HCT116 (cell line): ENCODE measurements around the gene PDE4B. TPM values are rescaled to one million over a fixed set of nuclear protein-coding genes. Genes with fewer than 3 reads are reported as not detected.

Experiments
- ATAC-seq: fragments of 200-7000 bp; cut with Tn5 transposase; 2 replicates; pipeline ENCODE4 v1.9.1; 2020; ENCODE audit warnings: mild to moderate bottlenecking, moderate library complexity
- BruUV-seq: library from RNA; stranded (reverse); fragments of 400-500 nt; replicated peaks from 2 replicates; lab custom pipeline; 2021; lab: Mats Ljungman, UMichigan
- CTCF ChIA-PET: fragments of 300-600 bp; sonication (Branson Sonifier 250); formaldehyde crosslinking; loops from one replicate; lab custom pipeline; 2021; ENCODE audit warnings: antibody characterized with exemption; lab: Charles Lee
- POLR2A ChIA-PET: fragments of 300-600, 350-600 bp; sonication (Branson Sonifier 250); formaldehyde crosslinking; loops from one replicate; lab custom pipeline; 2021; ENCODE audit warnings: antibody characterized with exemption; lab: Charles Lee
- RAD21 ChIA-PET, 2 experiments: fragments of 300-600 bp; sonication (Branson Sonifier 250); formaldehyde crosslinking; loops; one replicate each; lab custom pipeline; 2023; ENCODE audit warnings: low total read pairs in 2 of 2; ENCODE audit not compliant: uncharacterized antibody in 2 of 2, unreplicated experiment in 2 of 2, low non-redundant PET in 1 of 2; lab: Charles Lee
- DNase-seq: peaks from one replicate; pipeline ENCODE4 v3.0.0-alpha.2; 2010; ENCODE audit warnings: low read depth, low spot score
- H2AFZ ChIP-seq: fragments of 200-600 bp; shearing (Covaris generic), sonication (generic); 2 replicates; pipeline ENCODE4 v1.6.1; 2017; ENCODE audit warnings: low read depth, mixed run types, mixed read lengths, antibody characterized with exemption, low read length; ENCODE audit not compliant: poor library complexity, severe bottlenecking
- H3K27ac ChIP-seq: 2 replicates; pipeline ENCODE4 v1.5.1; 2012; ENCODE audit warnings: low read depth, low read length
- H3K27me3 ChIP-seq: fragments of 200-600 bp; sonication (generic); 2 replicates; pipeline ENCODE4 v1.6.1; 2016; ENCODE audit warnings: mixed run types, low read length, mixed read lengths; ENCODE audit not compliant: insufficient read depth
- H3K36me3 ChIP-seq, 2 experiments: fragments of 200-500 bp in 1 of 2; fragments of 200-600 bp in 1 of 2; sonication (Bioruptor generic) in 1 of 2; sonication (generic) in 1 of 2; 2 replicates each; pipeline versions ENCODE4 v1.5.1 to v1.6.1; 2014 to 2016; ENCODE audit warnings: low read length in 2 of 2, inconsistent platforms in 1 of 2, mixed read lengths in 1 of 2, mixed run types in 1 of 2; ENCODE audit not compliant: insufficient read depth in 2 of 2, control insufficient read depth in 1 of 2
- H3K4me1 ChIP-seq, 2 experiments: fragments of 200-600 bp in 1 of 2; sonication (generic) in 1 of 2; 2 replicates each; pipeline versions ENCODE4 v1.5.1 to v1.6.1; 2012 to 2017; ENCODE audit warnings: low read length in 2 of 2, inconsistent platforms in 1 of 2, mild to moderate bottlenecking in 1 of 2, mixed read lengths in 1 of 2, mixed run types in 1 of 2, moderate library complexity in 1 of 2; ENCODE audit not compliant: insufficient read depth in 2 of 2, control insufficient read depth in 1 of 2
- H3K4me2 ChIP-seq: fragments of 200-600 bp; sonication (generic); 2 replicates; pipeline ENCODE4 v1.6.1; 2017; ENCODE audit warnings: mixed run types, low read length, mixed read lengths
- H3K4me3 ChIP-seq, 2 experiments: fragments of 200-600 bp in 1 of 2; sonication (generic) in 1 of 2; replicated peaks in 1 of 2; 2 replicates each; pipeline ENCODE4 v1.5.1; 2011 to 2016; ENCODE audit warnings: low read length in 2 of 2, control low read depth in 1 of 2, low read depth in 1 of 2, mild to moderate bottlenecking in 1 of 2, mixed read lengths in 1 of 2, mixed run types in 1 of 2
- H3K79me2 ChIP-seq: fragments of 200-600 bp; sonication (generic); 2 replicates; pipeline ENCODE4 v1.6.1; 2017; ENCODE audit warnings: mild to moderate bottlenecking, mixed run types, low read length, moderate library complexity, mixed read lengths; ENCODE audit not compliant: insufficient read depth
- H3K9ac ChIP-seq: fragments of 200-600 bp; sonication (generic); 2 replicates; pipeline ENCODE4 v1.6.1; 2016; ENCODE audit warnings: low read length, mixed read lengths
- H3K9me2 ChIP-seq: fragments of 200-600 bp; sonication (generic), shearing (Covaris generic); 2 replicates; pipeline ENCODE4 v1.6.1; 2017; ENCODE audit warnings: mixed run types, mild to moderate bottlenecking, moderate library complexity; ENCODE audit not compliant: insufficient read depth
- H3K9me3 ChIP-seq, 2 experiments: fragments of 200-500 bp in 1 of 2; fragments of 200-600 bp in 1 of 2; sonication (Bioruptor generic) in 1 of 2; sonication (generic) in 1 of 2; 2 replicates each; pipeline ENCODE4 v1.6.1; 2014 to 2017; ENCODE audit warnings: low read length in 2 of 2, mixed read lengths in 2 of 2, inconsistent platforms in 1 of 2, low read depth in 1 of 2, mild to moderate bottlenecking in 1 of 2, mixed run types in 1 of 2, moderate library complexity in 1 of 2; ENCODE audit not compliant: control insufficient read depth in 1 of 2, insufficient read depth in 1 of 2
- H4K20me1 ChIP-seq: fragments of 200-600 bp; sonication (generic), shearing (Covaris generic); 2 replicates; pipeline ENCODE4 v1.6.1; 2017; ENCODE audit warnings: mixed run types, mild to moderate bottlenecking, moderate library complexity; ENCODE audit not compliant: insufficient read depth
- ATF3 ChIP-seq: IDR thresholded peaks from 2 replicates; pipeline ENCODE4 v1.6.1; 2012
- CBX3 ChIP-seq: IDR thresholded peaks from 2 replicates; pipeline ENCODE4 v1.6.1; 2012; ENCODE audit warnings: low read depth
- CEBPB ChIP-seq: IDR thresholded peaks from 2 replicates; pipeline ENCODE4 v1.6.1; 2012; ENCODE audit warnings: low read depth
- EGR1 ChIP-seq: IDR thresholded peaks from 2 replicates; pipeline ENCODE4 v1.6.1; 2012; ENCODE audit warnings: low read depth
- EZH2phosphoT487 ChIP-seq: fragments of 200-600 bp; IDR thresholded peaks from 2 replicates; pipeline ENCODE4 v1.6.1; 2018; ENCODE audit warnings: antibody characterized with exemption, borderline replicate concordance
- JUND ChIP-seq: IDR thresholded peaks from 2 replicates; pipeline ENCODE4 v1.6.1; 2012
- POLR2A ChIP-seq: IDR thresholded peaks from 2 replicates; pipeline ENCODE4 v1.7.0; 2011; ENCODE audit warnings: borderline replicate concordance; ENCODE audit not compliant: insufficient read depth, insufficient read length; ENCODE audit errors: extremely low read depth
- TCF7L2 ChIP-seq: IDR thresholded peaks from 2 replicates; pipeline ENCODE4 v1.7.0; 2011; ENCODE audit warnings: borderline replicate concordance, inconsistent platforms; ENCODE audit not compliant: insufficient read depth, insufficient read length; ENCODE audit errors: extremely low read depth
- YY1 ChIP-seq: IDR thresholded peaks from 2 replicates; pipeline ENCODE4 v1.6.1; 2011; ENCODE audit warnings: low read length, low read depth, moderate library complexity, mild to moderate bottlenecking; ENCODE audit not compliant: insufficient replicate concordance; ENCODE audit errors: extremely low read depth
- ZNF274 ChIP-seq: fragments of 200-500 bp; sonication (Bioruptor generic); IDR thresholded peaks from 2 replicates; pipeline ENCODE4 v1.6.1; 2014; ENCODE audit warnings: mild to moderate bottlenecking, low read depth, low read length, inconsistent platforms
- intact Hi-C: fragments of 100-400 bp; cut with micrococcal nuclease; formaldehyde crosslinking; loops from 2 replicates; pipeline ENCODE4 v1.10.0; 2022
- total RNA-seq: library from RNA; stranded (reverse); gene quantifications from one replicate; pipeline ENCODE4 v1.2.1, GENCODE V29; 2021; ENCODE audit not compliant: unreplicated experiment
- TF ChIP-seq, protein P1 (sequence below): IDR thresholded peaks from 2 replicates; pipeline ENCODE4 v1.6.1; 2012
- TF ChIP-seq, protein P2 (sequence below): IDR thresholded peaks from 2 replicates; pipeline ENCODE4 v1.6.1; 2012; ENCODE audit warnings: low read depth
- TF ChIP-seq, protein P3 (sequence below): IDR thresholded peaks from 2 replicates; pipeline ENCODE4 v1.6.1; 2011; ENCODE audit warnings: mild to moderate bottlenecking, low read length, moderate library complexity; ENCODE audit not compliant: insufficient replicate concordance; ENCODE audit errors: extremely low read depth
- TF ChIP-seq, protein P4 (sequence below), 3 experiments: fragments of 200-600 bp in 1 of 3; sonication (generic) in 1 of 3; IDR thresholded peaks in 2 of 3; conservative IDR thresholded peaks in 1 of 3; 2 replicates each; pipeline ENCODE4 v1.5.1; 2012 to 2017; ENCODE audit warnings: low read depth in 2 of 3, low read length in 2 of 3, antibody characterized with exemption in 1 of 3, borderline replicate concordance in 1 of 3, control low read depth in 1 of 3, mild to moderate bottlenecking in 1 of 3, mixed read lengths in 1 of 3, mixed run types in 1 of 3, moderate library complexity in 1 of 3; ENCODE audit not compliant: insufficient read depth in 1 of 3

The PDE4B gene
- total RNA-seq, 1 experiment from 2014 or later, result 76.9 TPM

DNA sequence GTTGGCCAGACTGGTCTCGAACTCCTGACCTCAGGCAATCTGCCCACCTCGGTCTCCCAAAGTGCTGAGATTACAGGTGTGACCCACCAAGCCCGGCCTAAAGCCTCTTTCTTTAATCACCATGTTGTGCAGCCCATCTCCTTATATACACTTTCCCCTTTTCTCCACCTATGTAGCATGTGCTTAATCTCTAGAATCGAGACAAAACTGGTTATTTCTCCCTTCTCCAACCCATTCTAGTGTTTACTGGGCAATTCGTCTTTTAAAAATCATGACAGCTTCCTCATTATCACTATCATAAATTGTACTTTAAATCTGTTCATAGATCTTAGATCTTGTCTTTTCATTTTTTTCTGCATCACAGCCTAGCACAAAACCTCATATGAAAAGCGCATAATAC is 285.7 kb downstream of the PDE4B start (continued):
- TF ChIP-seq EZH2phosphoT487 (no peak), POLR2A (no peak)
- TF ChIP-seq, protein P1, sequence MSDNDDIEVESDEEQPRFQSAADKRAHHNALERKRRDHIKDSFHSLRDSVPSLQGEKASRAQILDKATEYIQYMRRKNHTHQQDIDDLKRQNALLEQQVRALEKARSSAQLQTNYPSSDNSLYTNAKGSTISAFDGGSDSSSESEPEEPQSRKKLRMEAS, result no peak

- no TSS peak for BruUV-seq
- H3K9me3 ChIP-seq, result no peaks in the 10 kb centered on the region
- CTCF ChIA-PET, result no interaction called here
- POLR2A ChIA-PET, result no interaction called here
- intact Hi-C loops, result no loop called here
- H3K4me3 ChIP-seq, result no peak overlapping the region
- H2AFZ ChIP-seq, result no peak overlapping the region
- H3K4me1 ChIP-seq, result no peaks in the 10 kb centered on the region
- ATAC-seq, result no peak
- no peak overlapping the region for H3K4me2 ChIP-seq
- H3K79me2 ChIP-seq, result no peaks in the 10 kb centered on the region
- RAD21 ChIA-PET, result no interaction called here
- H3K27ac ChIP-seq, result no peak overlapping the region
- H3K36me3 ChIP-seq, result no peaks in the 10 kb centered on the region
- H3K27me3 ChIP-seq, result no peaks in the 10 kb centered on the region
- no peaks in the 10 kb centered on the region for H3K9me2 ChIP-seq
- H3K9ac ChIP-seq, result no peak overlapping the region
- DNase-seq, result no peak
- no peaks in the 10 kb centered on the region for H4K20me1 ChIP-seq
- TF ChIP-seq, protein P2, sequence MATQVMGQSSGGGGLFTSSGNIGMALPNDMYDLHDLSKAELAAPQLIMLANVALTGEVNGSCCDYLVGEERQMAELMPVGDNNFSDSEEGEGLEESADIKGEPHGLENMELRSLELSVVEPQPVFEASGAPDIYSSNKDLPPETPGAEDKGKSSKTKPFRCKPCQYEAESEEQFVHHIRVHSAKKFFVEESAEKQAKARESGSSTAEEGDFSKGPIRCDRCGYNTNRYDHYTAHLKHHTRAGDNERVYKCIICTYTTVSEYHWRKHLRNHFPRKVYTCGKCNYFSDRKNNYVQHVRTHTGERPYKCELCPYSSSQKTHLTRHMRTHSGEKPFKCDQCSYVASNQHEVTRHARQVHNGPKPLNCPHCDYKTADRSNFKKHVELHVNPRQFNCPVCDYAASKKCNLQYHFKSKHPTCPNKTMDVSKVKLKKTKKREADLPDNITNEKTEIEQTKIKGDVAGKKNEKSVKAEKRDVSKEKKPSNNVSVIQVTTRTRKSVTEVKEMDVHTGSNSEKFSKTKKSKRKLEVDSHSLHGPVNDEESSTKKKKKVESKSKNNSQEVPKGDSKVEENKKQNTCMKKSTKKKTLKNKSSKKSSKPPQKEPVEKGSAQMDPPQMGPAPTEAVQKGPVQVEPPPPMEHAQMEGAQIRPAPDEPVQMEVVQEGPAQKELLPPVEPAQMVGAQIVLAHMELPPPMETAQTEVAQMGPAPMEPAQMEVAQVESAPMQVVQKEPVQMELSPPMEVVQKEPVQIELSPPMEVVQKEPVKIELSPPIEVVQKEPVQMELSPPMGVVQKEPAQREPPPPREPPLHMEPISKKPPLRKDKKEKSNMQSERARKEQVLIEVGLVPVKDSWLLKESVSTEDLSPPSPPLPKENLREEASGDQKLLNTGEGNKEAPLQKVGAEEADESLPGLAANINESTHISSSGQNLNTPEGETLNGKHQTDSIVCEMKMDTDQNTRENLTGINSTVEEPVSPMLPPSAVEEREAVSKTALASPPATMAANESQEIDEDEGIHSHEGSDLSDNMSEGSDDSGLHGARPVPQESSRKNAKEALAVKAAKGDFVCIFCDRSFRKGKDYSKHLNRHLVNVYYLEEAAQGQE, result no peak
- TF ChIP-seq TCF7L2 (no peak), CEBPB (no peak), ATF3 (no peak), ZNF274 (no peak), YY1 (no peak), EZH2phosphoT487 (no peak), EGR1 (no peak), JUND (no peak), CBX3 (no peak)
- TF ChIP-seq, protein P3, sequence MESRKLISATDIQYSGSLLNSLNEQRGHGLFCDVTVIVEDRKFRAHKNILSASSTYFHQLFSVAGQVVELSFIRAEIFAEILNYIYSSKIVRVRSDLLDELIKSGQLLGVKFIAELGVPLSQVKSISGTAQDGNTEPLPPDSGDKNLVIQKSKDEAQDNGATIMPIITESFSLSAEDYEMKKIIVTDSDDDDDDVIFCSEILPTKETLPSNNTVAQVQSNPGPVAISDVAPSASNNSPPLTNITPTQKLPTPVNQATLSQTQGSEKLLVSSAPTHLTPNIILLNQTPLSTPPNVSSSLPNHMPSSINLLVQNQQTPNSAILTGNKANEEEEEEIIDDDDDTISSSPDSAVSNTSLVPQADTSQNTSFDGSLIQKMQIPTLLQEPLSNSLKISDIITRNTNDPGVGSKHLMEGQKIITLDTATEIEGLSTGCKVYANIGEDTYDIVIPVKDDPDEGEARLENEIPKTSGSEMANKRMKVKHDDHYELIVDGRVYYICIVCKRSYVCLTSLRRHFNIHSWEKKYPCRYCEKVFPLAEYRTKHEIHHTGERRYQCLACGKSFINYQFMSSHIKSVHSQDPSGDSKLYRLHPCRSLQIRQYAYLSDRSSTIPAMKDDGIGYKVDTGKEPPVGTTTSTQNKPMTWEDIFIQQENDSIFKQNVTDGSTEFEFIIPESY, result no peak
- TF ChIP-seq, protein P4, sequence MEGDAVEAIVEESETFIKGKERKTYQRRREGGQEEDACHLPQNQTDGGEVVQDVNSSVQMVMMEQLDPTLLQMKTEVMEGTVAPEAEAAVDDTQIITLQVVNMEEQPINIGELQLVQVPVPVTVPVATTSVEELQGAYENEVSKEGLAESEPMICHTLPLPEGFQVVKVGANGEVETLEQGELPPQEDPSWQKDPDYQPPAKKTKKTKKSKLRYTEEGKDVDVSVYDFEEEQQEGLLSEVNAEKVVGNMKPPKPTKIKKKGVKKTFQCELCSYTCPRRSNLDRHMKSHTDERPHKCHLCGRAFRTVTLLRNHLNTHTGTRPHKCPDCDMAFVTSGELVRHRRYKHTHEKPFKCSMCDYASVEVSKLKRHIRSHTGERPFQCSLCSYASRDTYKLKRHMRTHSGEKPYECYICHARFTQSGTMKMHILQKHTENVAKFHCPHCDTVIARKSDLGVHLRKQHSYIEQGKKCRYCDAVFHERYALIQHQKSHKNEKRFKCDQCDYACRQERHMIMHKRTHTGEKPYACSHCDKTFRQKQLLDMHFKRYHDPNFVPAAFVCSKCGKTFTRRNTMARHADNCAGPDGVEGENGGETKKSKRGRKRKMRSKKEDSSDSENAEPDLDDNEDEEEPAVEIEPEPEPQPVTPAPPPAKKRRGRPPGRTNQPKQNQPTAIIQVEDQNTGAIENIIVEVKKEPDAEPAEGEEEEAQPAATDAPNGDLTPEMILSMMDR (IDR thresholded peaks at IDR 0.05 in 2 of 3, conservative IDR thresholded peaks at IDR 0.05 in 1 of 3; ENCODE audit: borderline replicate concordance in 1 of 3, insufficient read depth in 1 of 3, low read depth in 2 of 3, low read length in 2 of 3), result no peak
These were observed 290.3 kb downstream of the PDE4B start for GRCh38 chr1:66083003-66083402.
